NCI-H1105 treated with DMSO at 0.1 percent for 48 hours (cell line): Measurements from ENCODE around the gene TEX12.
"Not testable (repeated sequence)": the region's sequence is repeated elsewhere in the genome, so short reads cannot be mapped to it uniquely, and the experiment has no call there.

Source experiments
- DNase-seq: peaks from one replicate; lab custom pipeline; 2025; lab: John Stamatoyannopoulos, UW

TEX12 gene, protein sequence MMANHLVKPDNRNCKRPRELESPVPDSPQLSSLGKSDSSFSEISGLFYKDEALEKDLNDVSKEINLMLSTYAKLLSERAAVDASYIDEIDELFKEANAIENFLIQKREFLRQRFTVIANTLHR

DNA sequence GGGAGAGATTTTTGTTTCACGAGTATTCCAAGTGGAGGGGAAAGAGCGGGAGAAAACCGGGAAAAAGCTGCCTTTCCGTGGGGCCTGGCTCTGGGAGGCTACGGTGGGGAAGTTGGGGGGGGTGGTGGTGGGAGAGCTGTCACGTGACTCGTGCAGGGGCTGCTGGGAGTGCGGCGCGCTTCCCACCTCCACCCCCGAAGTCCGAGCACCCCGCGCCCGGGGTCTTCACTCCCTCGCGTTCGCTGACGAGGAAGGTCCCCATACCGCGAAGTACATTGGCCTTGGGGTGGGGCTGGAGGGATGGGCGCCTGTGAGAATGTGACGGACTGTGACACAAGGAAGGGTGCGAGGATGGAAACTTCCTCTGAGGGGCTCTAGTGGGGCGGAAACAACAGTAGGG lies at the start of gene TEX12:
Gene TEX12 (plus strand): TSS at position 228 of the 400 bp plus-strand sequence. CDS start 1,897 bp downstream, outside the sequence.
- DNase-seq: no peak

DNA sequence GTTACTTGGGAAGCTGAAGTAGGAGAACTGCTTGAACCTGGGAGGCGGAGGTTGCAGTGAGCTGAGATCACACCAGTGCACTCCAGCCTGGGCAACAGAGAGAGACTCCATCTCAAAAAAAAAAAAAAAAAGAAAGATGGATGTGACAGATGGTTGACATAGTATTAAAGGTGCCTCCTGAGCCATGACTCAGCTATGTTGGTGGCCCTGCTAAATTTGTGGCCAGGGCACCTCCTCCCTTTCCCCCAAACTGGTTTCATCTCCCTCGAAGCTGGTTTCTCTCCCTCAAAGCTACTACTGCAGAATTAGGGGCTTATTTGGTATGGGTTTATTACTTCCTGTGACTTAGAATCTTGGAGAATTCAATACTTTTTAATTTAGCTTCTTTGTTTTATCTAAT lies 49.0 kb upstream of the TEX12 start:
- DNase-seq: no peak

DNA sequence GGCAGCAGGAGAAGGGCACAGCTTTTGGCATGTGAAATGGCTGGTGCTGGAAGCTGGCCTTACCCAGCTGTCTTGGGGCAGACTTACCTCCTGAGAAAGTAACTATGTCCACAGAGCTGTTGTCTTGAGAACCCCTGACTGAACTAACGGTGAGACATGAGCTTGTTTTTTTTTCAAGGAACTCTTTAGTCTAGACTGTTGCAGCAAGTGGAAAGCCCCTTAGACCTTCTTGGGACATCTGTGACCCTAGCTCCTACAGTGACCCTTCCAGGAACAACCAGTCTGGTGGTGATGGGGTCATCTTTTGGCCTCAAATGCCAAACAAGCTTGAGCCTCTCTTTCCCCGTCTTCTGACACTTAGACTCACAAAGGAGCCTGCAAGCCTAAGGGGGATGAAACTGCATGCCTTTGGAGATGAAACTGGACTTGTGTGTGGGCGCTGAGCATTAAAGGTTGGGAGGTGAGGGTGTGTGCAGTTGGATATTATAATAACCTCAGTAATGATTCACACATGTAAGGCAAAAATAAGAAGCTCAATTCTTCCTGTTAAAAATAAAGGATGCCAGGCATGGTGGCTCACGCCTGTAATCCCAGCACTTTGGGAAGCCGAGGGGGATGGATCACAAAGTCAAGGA lies 45.1 kb upstream of the TEX12 start:
- DNase-seq: no peak

DNA sequence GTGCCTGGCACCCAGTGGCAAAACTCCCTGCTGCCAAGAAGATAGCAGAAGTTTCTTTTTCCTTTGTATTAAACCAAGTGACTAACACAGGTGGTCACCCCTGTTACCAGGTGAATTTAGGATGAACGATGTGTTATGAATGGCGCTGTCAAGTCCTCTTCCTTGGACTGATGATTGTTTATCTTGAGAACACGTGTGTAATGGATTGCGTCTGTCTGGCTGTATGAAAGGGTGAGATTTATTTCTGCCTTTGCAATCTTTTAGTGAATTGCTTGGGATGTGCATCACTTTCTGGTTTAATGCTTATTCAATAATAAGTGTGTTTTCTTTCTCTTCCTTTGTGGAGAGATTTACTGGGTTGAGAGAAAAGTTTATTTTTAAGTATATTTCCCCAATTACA lies 44.0 kb upstream of the TEX12 start:
- DNase-seq: no peak

DNA sequence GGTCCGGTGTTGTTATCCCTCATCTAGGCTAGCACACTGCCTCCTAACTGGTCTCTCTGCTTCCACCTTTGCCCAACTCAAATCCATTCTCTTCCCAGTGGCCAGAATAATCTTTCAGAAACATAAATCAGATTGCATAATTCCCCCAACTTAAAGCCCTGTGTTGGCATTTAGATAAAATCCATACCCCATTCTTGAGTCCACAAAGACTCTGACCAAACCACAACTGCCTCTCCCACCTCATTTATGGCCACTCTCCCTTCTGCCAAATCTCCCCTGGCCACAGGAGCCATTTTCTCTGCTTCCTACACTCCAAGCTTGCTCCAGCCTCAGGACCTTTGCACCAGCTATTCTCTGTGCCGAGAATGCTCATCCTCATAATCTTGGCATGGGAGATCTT lies 40.1 kb upstream of the TEX12 start:
- no peak for DNase-seq

DNA sequence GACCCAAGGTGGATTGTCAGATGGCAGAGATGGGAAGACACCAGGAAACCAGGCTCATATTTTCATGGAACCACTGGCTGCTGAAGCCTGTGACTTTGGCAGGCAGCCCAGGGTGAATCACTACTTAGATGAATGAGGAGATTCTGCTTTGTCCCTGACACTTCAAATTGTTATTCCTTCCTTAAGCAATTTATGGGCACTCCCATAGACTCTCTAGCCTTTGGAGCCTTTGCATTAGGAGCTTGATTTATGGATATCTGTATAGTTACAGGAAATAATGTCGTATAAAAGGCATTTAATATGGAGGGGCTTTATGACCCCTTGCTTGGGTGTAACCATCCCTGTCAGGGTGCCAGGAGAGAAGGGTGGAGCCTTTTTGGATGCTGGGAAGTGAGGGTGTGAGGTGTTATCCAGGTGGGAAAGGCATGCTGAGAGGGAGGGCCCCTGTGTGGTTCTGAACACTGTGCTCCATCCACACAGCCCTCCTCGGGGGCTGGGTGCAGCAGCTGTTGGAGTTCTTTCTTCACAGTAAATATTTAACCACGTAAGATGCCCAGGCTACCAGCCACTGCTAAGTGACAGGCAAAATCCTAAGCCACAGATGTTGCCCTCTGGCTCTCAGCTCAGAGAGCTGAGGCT lies 38.6 kb upstream of the TEX12 start:
- peak; percentile 80 for DNase-seq

DNA sequence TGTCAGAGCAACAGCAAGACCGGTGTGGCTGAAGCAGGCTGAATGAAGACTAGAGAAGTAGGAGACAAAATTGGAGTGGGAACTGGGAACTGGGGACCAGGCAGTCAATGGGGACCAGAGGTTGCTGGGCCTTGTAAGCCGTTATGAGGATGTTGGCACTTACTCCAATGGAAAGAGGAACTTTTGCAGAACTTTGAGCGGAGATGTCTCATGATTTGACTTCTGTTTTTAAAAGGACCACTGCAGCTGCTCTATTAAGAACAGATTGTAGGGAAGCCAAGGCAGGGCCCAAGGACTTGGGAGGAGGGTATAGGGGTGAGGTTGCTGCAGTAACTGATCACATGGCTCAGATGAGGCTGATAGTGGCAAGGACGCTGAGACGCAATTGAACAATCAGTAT lies 37.5 kb upstream of the TEX12 start:
- DNase-seq: no peak

DNA sequence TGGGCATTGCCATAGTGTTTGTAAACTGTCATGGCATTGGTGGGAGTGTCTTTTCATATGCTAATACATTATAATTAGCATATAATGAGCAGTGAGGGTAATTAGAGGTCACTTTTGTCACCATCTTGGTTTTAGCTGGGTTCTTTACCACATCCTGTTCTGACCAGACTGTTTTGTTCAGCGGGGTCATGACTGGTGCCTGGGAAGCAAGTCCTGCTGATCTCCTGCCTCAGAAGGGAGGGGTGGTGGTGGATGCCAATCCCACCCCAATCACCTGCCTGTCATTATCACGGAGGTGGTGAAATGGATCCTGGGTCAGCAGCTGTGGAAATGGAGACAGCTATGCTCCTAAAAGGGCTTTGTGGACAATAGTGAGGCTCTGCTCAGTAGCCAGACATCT lies 34.4 kb upstream of the TEX12 start:
- DNase-seq: no peak

DNA sequence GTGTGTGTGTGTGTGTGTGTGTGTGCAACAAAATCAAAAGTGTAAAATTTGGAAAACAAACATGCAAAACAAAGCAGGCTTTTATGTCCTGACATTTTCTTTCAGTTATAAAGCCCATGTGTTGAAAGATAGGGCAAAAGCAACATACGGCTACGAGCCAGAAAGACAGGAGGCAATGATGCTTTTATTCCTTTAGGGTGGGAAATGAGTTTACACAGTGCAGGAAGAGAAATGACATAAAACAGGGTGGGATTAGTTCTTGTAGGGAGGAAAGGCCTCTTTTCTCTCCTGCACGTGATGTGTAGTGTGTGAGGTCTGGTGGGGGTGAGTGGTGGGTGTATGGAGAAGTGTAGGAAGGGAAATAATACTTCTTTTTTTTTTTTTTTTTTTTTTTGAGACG lies 32.7 kb upstream of the TEX12 start:
- DNase-seq: no peak

DNA sequence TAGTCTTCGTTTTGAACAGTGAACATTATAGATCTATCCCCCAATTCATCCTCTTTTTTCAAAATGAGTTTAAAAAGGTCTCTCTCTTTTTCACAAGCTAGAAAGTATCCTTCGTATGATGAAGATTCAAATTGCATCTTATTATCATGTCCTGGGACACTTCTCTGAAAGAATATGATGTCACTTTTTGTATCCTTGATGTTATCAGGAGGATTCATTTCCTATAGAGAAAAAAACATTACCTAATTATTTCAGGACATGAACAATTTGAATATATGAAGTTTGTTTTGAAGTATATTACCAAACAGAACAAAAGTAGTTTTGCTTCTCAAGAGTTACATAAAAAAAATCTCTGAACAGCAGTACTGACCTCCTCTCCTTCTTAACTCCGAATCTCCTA lies 23.6 kb upstream of the TEX12 start:
- no peak for DNase-seq

DNA sequence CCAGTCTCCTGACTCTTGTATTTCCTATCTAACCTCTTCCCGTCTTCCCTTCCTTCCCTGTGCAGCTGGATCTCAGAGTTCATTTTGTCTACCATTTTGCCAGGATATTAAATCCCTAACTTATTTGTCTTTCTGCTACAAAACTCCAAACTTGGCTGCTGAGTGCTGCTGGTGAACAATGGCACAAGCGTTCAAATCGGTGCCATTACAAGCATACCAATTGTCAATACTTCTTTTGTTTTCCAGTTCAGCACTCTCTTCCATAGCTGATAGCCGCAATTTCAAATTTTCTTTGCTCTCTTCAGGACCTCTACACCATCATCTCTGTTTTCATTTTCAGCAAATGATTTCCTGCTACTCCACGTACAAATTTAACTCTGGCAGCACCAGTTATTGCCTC lies 16.7 kb upstream of the TEX12 start:
- no peak for DNase-seq

DNA sequence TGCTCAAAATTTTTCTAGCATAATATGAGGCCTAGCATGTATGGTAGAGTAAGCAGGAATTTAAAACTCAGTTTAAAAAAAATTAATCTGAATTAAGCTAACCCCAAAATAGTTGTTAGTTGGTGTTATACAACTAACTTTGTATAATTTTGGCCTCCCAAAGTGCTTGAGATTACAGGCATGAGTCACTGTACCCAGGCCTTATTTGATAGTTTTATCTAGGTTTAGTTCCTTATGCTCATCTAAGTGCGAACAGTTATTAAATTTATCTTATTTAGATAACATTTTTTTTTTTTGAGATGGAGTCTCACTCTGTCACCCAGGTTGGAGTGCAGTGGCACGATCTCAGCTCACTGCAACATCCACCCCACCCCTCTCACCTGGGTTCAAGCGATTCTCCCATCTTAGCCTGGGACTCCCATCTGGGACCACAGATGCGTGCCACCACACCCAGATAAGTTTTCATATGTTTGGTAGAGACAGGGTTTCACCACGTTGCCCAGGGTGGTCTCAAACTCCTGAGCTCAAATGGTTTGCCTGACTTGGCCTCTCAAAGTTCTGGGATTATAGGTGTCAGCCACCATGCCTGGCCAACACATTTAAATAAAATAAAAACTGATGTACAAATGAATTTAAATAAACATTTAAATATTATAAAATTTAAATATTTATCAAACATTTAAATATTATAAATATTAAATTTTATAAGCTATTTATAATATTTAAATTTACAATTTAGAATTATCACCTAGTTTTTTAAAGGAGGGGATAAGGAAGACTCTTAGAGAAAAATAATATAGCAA lies 10.8 kb upstream of the TEX12 start:
- no peak for DNase-seq

DNA sequence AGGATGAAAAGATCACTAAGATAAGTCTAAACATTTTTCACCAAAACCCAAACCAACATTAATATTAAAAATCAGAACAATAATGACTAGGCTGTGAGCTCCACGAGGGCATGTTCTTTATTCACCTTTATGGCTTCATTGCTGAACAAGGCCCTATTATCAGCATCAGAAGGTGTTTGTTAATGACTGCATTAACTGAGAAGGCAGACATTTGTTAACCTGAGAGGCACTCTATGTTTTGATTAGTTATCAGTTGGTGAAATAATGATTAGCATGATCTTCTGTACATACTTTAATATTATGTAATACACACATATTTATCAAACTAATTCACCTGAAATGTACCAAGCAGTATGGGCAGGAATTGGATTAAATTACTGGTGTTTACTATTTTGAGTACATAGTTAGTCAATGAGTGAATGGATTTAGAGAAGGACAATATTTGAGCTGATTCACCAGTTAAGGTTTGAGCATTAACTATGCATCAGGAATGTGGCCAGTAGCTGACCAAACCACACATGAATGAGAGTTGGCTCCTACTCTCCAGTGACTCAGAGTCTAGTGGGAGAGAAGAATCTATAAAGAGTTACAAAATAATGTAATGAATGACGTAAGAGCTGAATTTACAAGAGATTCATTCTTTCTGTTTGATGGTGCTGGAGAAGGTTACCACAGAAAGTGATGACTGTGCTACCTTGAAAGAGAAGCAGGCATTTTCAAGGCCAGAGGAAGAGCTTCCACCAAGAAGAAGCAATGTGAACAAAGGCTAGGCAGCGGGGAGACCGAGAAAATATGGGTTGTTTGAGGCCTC lies 10.0 kb upstream of the TEX12 start:
- DNase-seq: no peak

DNA sequence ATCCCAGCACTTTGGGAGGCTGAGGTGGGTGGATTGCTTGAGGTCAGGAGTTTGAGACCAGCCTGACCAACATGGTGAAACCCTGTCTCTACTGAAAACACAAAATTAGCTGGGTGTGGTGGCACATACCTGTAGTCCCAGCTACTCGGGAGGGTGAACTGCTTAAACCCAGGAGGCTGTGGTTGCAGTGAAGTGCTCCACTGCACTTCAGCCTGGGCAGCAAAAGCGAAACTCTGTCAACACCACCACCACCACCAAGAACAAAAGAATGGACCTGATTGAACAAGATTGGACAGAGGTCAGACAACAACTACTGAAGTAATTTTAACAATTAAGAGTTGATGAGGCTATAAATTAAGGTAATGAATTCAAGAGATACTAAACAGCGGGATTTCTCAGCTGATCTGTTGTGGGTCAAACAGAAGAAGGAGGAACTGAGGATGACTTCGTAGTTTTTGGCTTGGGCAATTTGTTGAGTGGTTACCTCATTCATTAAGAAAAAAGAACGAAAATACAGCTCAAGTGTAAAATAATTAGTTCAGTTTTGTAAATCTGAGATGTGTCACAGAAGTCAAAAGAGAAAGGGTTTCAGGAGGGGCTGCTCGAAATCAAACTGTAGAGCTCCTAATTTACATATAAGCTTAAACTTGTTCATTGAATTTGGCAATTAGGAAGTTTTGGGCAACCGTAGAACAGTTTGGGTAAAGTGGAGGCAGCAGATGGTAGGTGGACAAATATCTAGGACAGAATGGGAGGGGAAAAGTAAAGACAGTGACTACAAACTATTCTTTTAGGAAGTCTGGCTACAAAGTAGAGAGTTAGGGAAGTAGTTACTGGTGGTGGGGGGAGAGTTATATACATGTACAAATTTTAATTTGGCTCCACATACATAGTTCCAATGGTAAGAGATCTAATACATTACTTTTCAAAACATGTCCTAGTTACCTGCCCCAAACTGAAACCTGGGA lies 7.8 kb upstream of the TEX12 start:
- DNase-seq: no peak

DNA sequence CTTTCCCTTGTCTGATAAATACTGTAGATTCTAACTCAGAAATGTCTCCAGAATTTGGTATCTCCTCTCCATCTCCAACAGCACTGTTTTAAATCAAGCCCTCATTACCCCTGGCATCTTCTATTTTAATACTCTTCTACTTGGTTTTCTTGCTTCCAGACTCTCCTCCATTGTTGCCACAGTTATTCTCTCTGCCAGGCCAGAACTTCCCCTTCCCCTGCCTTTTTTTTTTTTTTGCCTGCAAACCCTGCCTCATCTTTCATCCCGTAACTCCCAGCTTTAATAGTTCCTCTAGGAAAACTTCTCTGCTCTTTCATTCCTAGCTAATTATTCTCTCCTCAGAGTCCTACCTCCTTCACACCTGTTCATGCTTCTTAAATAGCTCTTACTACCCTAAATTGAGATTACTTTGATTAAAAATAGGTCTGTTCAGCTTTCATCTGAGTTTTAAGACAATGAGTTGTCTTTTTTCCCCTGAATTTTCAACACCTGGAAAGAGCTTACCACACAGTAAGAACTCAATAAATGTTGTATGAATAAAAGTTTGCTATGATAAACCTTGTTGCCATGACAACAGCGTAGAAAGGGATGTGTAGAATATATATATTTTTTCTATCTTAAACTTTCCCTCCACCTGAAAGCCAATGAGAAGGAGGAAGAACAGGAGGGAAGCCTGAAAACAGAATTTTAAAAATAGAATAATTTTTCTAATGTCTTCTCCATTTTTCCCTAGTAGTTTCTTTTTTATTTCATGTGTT lies 6.9 kb upstream of the TEX12 start:
- DNase-seq: no peak

DNA sequence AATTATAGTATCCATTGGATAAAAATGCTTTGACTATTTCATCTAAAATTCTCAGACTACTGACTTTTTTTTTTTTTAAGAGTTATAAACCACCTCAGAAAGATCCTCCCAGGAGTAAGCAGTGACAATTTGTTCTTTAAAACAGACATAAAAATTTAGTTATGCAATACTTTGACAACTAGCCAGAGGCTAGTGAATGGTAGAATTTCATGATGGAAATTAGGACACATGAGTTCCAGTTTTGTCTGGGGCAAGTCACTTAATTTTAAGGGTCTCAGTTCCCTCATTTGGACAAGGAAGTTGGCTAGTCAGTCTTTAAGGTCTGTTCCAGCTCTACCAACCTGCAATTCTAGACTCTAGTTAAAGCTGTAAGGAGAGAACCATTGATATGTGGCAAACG lies 6.2 kb upstream of the TEX12 start:
- no peak for DNase-seq

DNA sequence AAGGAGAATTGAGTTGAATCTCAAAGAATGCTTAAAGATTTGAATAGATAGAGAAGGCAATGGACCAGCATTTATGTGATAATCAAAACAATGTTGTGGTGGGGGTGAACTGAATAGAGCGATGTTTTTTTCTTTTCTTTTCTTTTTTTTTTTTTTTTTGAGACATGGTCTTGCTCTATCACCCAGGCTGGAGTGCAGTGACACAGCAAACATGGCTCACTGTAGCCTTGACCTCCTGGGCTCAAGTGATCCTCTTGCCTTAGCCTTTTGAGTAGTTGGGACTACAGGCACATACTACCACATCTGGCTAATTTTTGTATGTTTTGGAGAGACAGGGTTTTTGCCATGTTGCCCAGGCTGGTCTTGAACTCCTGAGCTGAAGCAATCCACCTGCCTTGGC lies 5.0 kb upstream of the TEX12 start:
- not testable (repeated sequence) for DNase-seq

DNA sequence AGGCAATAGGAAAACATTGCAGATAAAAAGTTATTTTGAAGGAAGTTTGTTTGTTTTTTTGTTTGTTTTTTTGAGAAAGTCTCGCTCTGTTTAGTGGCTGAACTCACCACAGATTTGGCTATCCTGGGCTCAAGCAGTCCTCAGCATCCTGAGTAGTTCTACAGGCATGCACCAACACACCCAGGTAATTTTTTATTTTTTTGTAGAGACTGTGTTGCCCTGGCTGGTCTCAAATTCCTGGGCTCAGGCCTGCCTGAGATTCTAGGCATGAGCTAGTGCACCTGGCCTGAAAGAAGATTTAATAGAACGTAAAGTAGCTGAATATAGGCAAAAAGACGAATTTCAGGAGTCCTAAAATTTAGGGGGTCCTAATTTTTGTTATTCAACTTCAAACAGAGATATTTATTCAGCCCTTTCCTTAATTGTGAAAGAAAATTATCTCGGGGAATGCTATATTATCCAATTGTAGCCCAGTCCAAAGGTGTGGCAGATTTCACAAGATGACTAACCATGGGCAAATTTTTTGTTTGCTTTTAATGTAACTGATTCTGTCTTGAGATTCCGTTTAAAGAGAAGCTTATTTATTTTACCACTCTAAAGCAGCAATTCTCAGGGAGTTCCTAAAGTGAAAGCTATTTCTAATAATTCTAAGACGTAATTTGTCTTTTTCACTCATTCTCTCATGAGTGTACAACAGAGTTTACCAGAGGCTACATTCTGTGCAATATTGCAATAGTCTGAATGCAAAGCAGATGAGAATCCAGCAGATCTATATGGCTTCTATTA lies 4.2 kb upstream of the TEX12 start:
- no peak for DNase-seq
